B cell (primary cell): Measurements from ENCODE around the gene EPHA2. TPM values are rescaled to one million over a fixed set of nuclear protein-coding genes. Genes with fewer than 3 reads are reported as not detected.

Source experiments
- ATAC-seq: fragments of 200-7000 bp; cut with Tn5 transposase; one replicate; pipeline ENCODE4 v1.10.0; 2021; ENCODE audit warnings: low read depth, mild to moderate bottlenecking, moderate number of reproducible peaks, moderate library complexity
- CTCF ChIA-PET: fragments of 350-600 bp; sonication (Branson Sonifier 250); formaldehyde crosslinking; loops from one replicate; lab custom pipeline; 2021; ENCODE audit warnings: antibody characterized with exemption, inconsistent platforms; lab: Charles Lee
- POLR2A ChIA-PET: fragments of 350-600 bp; sonication (Branson Sonifier 250); formaldehyde crosslinking; loops from one replicate; lab custom pipeline; 2021; ENCODE audit warnings: antibody characterized with exemption; lab: Charles Lee
- DNase-seq: peaks from one replicate; pipeline ENCODE4 v3.0.0; 2013
- H2AFZ ChIP-seq: 2 replicates; pipeline ENCODE4 v1.6.1; 2012; ENCODE audit warnings: mild to moderate bottlenecking, low read depth, low read length; ENCODE audit not compliant: insufficient read depth, poor library complexity, severe bottlenecking
- H3K27ac ChIP-seq, 2 donors: 1 replicate in 1 of 2; 2 replicates in 1 of 2; pipeline ENCODE4 v1.5.1; 2012 to 2013; ENCODE audit warnings: low read length in 2 of 2, mild to moderate bottlenecking in 2 of 2, moderate library complexity in 1 of 2
- H3K27me3 ChIP-seq, 4 experiments: fragments of 200-600 bp in 1 of 4; sonication (generic) in 1 of 4; replicated peaks in 1 of 4; 1 replicate in 2 of 4; 2 replicates in 2 of 4; pipeline versions ENCODE4 v1.6.1 to v1.7.0; 2013 to 2016; ENCODE audit warnings: low read length in 3 of 4, mild to moderate bottlenecking in 2 of 4, mixed read lengths in 1 of 4, moderate library complexity in 1 of 4; ENCODE audit not compliant: insufficient read depth in 4 of 4, control insufficient read depth in 3 of 4; ENCODE audit errors: control extremely low read depth in 1 of 4
- H3K36me3 ChIP-seq, 2 experiments: replicated peaks in 1 of 2; 1 replicate in 1 of 2; 2 replicates in 1 of 2; pipeline versions ENCODE4 v1.6.1 to v1.7.1; 2013; ENCODE audit warnings: low read length in 1 of 2; ENCODE audit not compliant: insufficient read depth in 2 of 2, control insufficient read depth in 1 of 2; ENCODE audit errors: control extremely low read depth in 1 of 2, extremely low read depth in 1 of 2
- H3K4me1 ChIP-seq, 2 donors: fragments of 200-600 bp in 1 of 2; sonication (generic) in 1 of 2; 1 replicate in 1 of 2; 2 replicates in 1 of 2; pipeline versions ENCODE4 v1.5.1 to v1.6.1; 2013 to 2017; ENCODE audit warnings: low read length in 2 of 2; ENCODE audit not compliant: control insufficient read depth in 2 of 2, insufficient read depth in 2 of 2
- H3K4me2 ChIP-seq: replicated peaks from 2 replicates; pipeline ENCODE3; 2012; ENCODE audit warnings: mild to moderate bottlenecking, low read depth, low read length; ENCODE audit not compliant: poor library complexity, severe bottlenecking
- H3K4me3 ChIP-seq, 5 experiments: fragments of 200-600 bp in 1 of 5; sonication (generic) in 1 of 5; 1 replicate in 3 of 5; 2 replicates in 2 of 5; pipeline versions ENCODE4 v1.5.1 to v1.7.0; 2011 to 2016; ENCODE audit warnings: low read length in 4 of 5, mild to moderate bottlenecking in 4 of 5, low read depth in 2 of 5, control low read depth in 1 of 5, moderate library complexity in 1 of 5; ENCODE audit not compliant: insufficient read depth in 1 of 5; ENCODE audit errors: control extremely low read depth in 1 of 5, extremely low read depth in 1 of 5
- H3K79me2 ChIP-seq: fragments of 200-600 bp; sonication (generic); one replicate; pipeline ENCODE4 v1.6.0; 2016; ENCODE audit warnings: low read length; ENCODE audit not compliant: control insufficient read depth, insufficient read depth
- H3K9ac ChIP-seq: fragments of 200-600 bp; sonication (generic); 2 replicates; pipeline ENCODE4 v1.6.1; 2017; ENCODE audit warnings: mild to moderate bottlenecking, low read length, moderate library complexity
- H3K9me3 ChIP-seq, 3 donors: one replicate each; pipeline versions ENCODE4 v1.6.1 to v1.7.1; 2013; ENCODE audit warnings: low read length in 2 of 3; ENCODE audit not compliant: control insufficient read depth in 2 of 3, insufficient read depth in 1 of 3; ENCODE audit errors: control extremely low read depth in 1 of 3
- H4K20me1 ChIP-seq: 2 replicates; pipeline ENCODE4 v1.6.0; 2012; ENCODE audit warnings: mild to moderate bottlenecking, low read length; ENCODE audit not compliant: insufficient read depth, control insufficient read depth, poor library complexity, severe bottlenecking
- H3K27ac Mint-ChIP-seq: one replicate; pipeline ENCODE4 v1.8.0; 2021; ENCODE audit warnings: mixed read lengths
- H3K27me3 Mint-ChIP-seq: one replicate; pipeline ENCODE4 v1.8.0; 2021; ENCODE audit warnings: mixed read lengths
- H3K4me1 Mint-ChIP-seq: one replicate; pipeline ENCODE4 v1.8.0; 2021; ENCODE audit warnings: mixed read lengths
- H3K4me3 Mint-ChIP-seq: one replicate; pipeline ENCODE4 v1.8.0; 2021; ENCODE audit warnings: mixed read lengths
- H3K9me3 Mint-ChIP-seq: one replicate; pipeline ENCODE4 v1.8.0; 2022; ENCODE audit warnings: mixed read lengths; ENCODE audit not compliant: insufficient read depth
- EZH2 ChIP-seq: IDR thresholded peaks from 2 replicates; pipeline ENCODE4 v1.6.1; 2012; ENCODE audit warnings: borderline replicate concordance, low read depth, mild to moderate bottlenecking, moderate library complexity, low read length; ENCODE audit not compliant: insufficient read depth, poor library complexity, severe bottlenecking
- WGBS: methylation state at CpG from one replicate; pipeline ENCODE4 v1.1.5; 2013; ENCODE audit warnings: missing lambda C conversion rate; ENCODE audit not compliant: insufficient coverage; 5-methylcytosine and 5-hydroxymethylcytosine counted together
- intact Hi-C: fragments of 100-400 bp; cut with micrococcal nuclease; formaldehyde crosslinking; loops from one replicate; pipeline ENCODE4 v1.10.0; 2022
- polyA plus RNA-seq: library from polyadenylated mRNA; depleted of rRNA; stranded (reverse); fragments of >200 nt; gene quantifications from 2 replicates; pipeline ENCODE4 v1.2.3, GENCODE V29; 2012
- total RNA-seq, 2 donors: library from RNA; stranded (reverse); fragments of 120-200 nt in 1 of 2; gene quantifications; 1 replicate in 1 of 2; 2 replicates in 1 of 2; pipeline versions ENCODE4 v1.2.3 to v1.2.4, GENCODE V29; 2013 to 2022
- TF ChIP-seq, protein P1 (sequence below): fragments of 200-600 bp; IDR thresholded peaks from one replicate; pipeline ENCODE4 v1.8.0; 2022; ENCODE audit warnings: antibody characterized with exemption, mild to moderate bottlenecking

The EPHA2 gene
- total and polyA plus RNA-seq, 2 donors (not counting 1 experiment from before 2014, with no cell fraction given) = 0.12 TPM; not detected in 1

DNA sequence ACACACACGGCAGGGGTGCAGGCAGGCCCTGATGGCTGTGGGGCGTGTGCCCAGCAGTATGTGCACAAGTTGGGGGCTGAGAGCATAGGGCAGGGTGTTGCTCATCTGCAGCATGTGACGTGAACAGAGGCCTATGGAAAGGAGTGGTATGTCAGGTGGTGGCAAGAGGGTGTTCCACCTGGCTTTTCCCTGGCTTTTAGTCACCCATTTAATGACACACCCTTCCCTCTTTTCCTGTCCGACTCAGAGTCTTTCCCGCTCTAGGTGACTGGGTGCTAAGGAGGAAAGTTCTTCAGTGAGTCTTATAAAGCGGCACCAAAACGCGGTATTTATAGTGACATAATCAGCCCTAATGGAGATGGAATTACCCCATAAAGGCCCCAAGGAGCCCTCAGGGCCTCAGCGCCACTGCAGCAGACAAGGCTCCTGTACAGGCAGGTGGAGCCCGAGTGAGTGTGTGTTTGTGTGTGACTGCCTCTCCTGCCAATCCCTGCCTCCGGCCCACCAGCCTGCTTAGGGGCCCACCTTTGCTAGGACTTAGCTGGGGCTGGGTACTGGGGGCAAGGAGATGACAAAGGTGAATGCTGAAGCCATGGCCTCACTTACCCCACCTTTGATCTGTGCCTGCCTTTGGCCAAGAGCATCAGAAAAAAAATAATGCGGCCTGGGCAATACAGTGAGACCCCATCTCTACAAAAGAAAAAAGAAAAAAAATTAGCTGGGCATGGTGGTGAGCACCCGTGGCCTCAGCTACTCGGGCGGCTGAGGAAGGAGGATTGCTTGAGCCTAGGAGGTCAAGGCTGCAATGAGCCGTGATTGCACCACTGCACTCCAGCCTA, 3.3 kb upstream of the EPHA2 start:
- Histone ChIP-seq H3K36me3 (no peaks in the 10 kb centered on the region), H3K4me3 (no peak overlapping the region), H3K9ac (no peak overlapping the region), H4K20me1 (no peaks in the 10 kb centered on the region), H2AFZ (no peak overlapping the region), H3K27me3 (peaks cover 0 to 25% (median 7%) of the 10 kb centered on the region in 4 experiments), H3K79me2 (no peaks in the 10 kb centered on the region), H3K4me2 (no peak overlapping the region), H3K4me1 (peaks cover 28 to 29% of the 10 kb centered on the region in 2 donors), H3K9me3 (peaks cover 0 to 10% (median 0%) of the 10 kb centered on the region in 3 donors), H3K27ac (no peak overlapping the region)
- 86% methylated on average over 4 of the region's 16 CpGs for WGBS
- TF ChIP-seq EZH2 = no peak
- TF ChIP-seq, protein P1, sequence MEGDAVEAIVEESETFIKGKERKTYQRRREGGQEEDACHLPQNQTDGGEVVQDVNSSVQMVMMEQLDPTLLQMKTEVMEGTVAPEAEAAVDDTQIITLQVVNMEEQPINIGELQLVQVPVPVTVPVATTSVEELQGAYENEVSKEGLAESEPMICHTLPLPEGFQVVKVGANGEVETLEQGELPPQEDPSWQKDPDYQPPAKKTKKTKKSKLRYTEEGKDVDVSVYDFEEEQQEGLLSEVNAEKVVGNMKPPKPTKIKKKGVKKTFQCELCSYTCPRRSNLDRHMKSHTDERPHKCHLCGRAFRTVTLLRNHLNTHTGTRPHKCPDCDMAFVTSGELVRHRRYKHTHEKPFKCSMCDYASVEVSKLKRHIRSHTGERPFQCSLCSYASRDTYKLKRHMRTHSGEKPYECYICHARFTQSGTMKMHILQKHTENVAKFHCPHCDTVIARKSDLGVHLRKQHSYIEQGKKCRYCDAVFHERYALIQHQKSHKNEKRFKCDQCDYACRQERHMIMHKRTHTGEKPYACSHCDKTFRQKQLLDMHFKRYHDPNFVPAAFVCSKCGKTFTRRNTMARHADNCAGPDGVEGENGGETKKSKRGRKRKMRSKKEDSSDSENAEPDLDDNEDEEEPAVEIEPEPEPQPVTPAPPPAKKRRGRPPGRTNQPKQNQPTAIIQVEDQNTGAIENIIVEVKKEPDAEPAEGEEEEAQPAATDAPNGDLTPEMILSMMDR = no peak
- intact Hi-C loops = no loop called here
- peaks cover 3% of the 10 kb centered on the region for H3K27me3 Mint-ChIP-seq
- H3K4me3 Mint-ChIP-seq = no peak overlapping the region
- ATAC-seq = no peak
- H3K4me1 Mint-ChIP-seq = peaks cover 26% of the 10 kb centered on the region
- no peaks in the 10 kb centered on the region for H3K9me3 Mint-ChIP-seq
- no peak overlapping the region for H3K27ac Mint-ChIP-seq
- DNase-seq = no peak
- CTCF ChIA-PET = no interaction called here
- POLR2A ChIA-PET = interaction anchor here (1.0 kb wide), 1 partner anchor 59 kb away, joined by 8 read pairs; no protein-coding TSS in a partner anchor

DNA sequence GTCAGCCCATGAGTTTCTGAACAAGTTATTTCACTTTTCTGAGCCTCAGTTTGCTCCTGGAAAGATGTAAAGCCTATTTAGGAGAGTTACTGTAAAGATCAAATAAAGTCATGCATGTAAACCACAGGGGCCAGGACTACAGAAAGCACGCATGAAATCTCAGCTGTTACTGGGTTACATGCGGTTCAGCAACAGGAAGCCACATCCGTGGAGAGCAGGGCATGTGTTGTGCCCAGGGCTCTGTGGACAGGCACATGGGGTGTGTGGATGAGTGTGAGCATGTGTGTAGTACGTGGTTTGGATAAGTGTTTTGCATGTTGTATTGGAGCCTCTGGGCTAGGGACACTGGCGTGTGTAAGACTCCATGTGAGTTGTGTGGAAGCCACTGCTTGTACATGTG, 2.2 kb upstream of the EPHA2 start:
- no peak overlapping the region for H3K4me3 ChIP-seq
- Mint-ChIP-seq H3K4me1 (peaks cover 31% of the 10 kb centered on the region), H3K9me3 (no peaks in the 10 kb centered on the region), H3K27ac (no peak overlapping the region), H3K27me3 (peaks cover 10% of the 10 kb centered on the region), H3K4me3 (no peak overlapping the region)
- 33% methylated on average over 5 of the region's 5 CpGs for WGBS
- intact Hi-C loops = no loop called here
- DNase-seq (no peak), ATAC-seq (no peak)
- peaks cover 0 to 37% (median 17%) of the 10 kb centered on the region in 4 experiments for H3K27me3 ChIP-seq
- no peak overlapping the region for H3K4me2 ChIP-seq
- TF ChIP-seq, protein P1 = no peak
- TF ChIP-seq EZH2 = no peak
- H3K79me2 ChIP-seq = no peaks in the 10 kb centered on the region
- H4K20me1 ChIP-seq = no peaks in the 10 kb centered on the region
- POLR2A ChIA-PET = no interaction called here
- H3K9me3 ChIP-seq = peaks cover 0 to 15% (median 0%) of the 10 kb centered on the region in 3 donors
- no peak overlapping the region for H3K27ac ChIP-seq
- H3K9ac ChIP-seq = no peak overlapping the region
- CTCF ChIA-PET = no interaction called here
- peaks cover 38 to 40% of the 10 kb centered on the region in 2 donors for H3K4me1 ChIP-seq
- H2AFZ ChIP-seq = no peak overlapping the region
- H3K36me3 ChIP-seq = no peaks in the 10 kb centered on the region
